Esophagus muscularis mucosa (tissue), 3 donors: Measurements from ENCODE around the gene PARD6B.

ENCODE experiments used
- CTCF ChIP-seq, 3 experiments: fragments of 200-600 bp in 2 of 3; fragments of 450-650 bp in 1 of 3; sonication (generic) in 2 of 3; IDR thresholded peaks; one replicate each; pipeline ENCODE4 v1.5.1; 2017 to 2019; ENCODE audit warnings: antibody characterized with exemption in 3 of 3, mild to moderate bottlenecking in 2 of 3, moderate library complexity in 1 of 3
- POLR2A ChIP-seq: fragments of 450-650 bp; IDR thresholded peaks from one replicate; pipeline ENCODE4 v1.6.1; 2017; ENCODE audit warnings: antibody characterized with exemption, moderate library complexity, mild to moderate bottlenecking, low read depth

GRCh38 chr20:50682065-50682464 lies 49.3 kb upstream of the PARD6B start:
- TF ChIP-seq CTCF (IDR thresholded peaks at IDR 0.05) (no peak), POLR2A (no peak)
